T-cell (primary cell): ENCODE measurements around the gene LCN2. TPM values are rescaled to one million over a fixed set of nuclear protein-coding genes. Genes with fewer than 3 reads are reported as not detected.
"Not testable (repeated sequence)": the region's sequence is repeated elsewhere in the genome, so short reads cannot be mapped to it uniquely, and the experiment has no call there.

Source experiments
- ATAC-seq, 4 experiments: fragments of 200-7000 bp in 3 of 4; fragments of 150-1000 bp in 1 of 4; cut with Tn5 transposase; replicated peaks in 1 of 4; 1 replicate in 3 of 4; 2 replicates in 1 of 4; pipeline ENCODE4 v1.10.0; 2021; ENCODE audit warnings: moderate library complexity in 3 of 4, mild to moderate bottlenecking in 2 of 4, moderate number of reproducible peaks in 1 of 4
- CTCF ChIA-PET, 2 donors: fragments of 300-600 bp; sonication (Branson Sonifier 250); formaldehyde crosslinking; loops; one replicate each; lab custom pipeline; 2022; ENCODE audit warnings: antibody characterized with exemption in 2 of 2; lab: Charles Lee
- POLR2A ChIA-PET, 2 donors: fragments of 300-600 bp; sonication (Branson Sonifier 250); formaldehyde crosslinking; loops; one replicate each; lab custom pipeline; 2022; ENCODE audit warnings: antibody characterized with exemption in 2 of 2; lab: Charles Lee
- DNase-seq, 35 experiments: peaks; one replicate each; pipeline versions ENCODE4 v3.0.0 to v3.0.0-alpha.2; 2013 to 2023
- H3K27ac ChIP-seq: one replicate; pipeline ENCODE4 v1.5.1; 2013; ENCODE audit warnings: low read length
- H3K27me3 ChIP-seq, 2 experiments: replicated peaks in 1 of 2; 1 replicate in 1 of 2; 2 replicates in 1 of 2; pipeline versions ENCODE4 v1.6.1 to v1.7.0; 2013; ENCODE audit warnings: low read length in 1 of 2, mixed read lengths in 1 of 2; ENCODE audit not compliant: control insufficient read depth in 2 of 2, insufficient read depth in 2 of 2; ENCODE audit errors: extremely low read depth in 1 of 2
- H3K36me3 ChIP-seq, 2 donors: 1 replicate in 1 of 2; 2 replicates in 1 of 2; pipeline versions ENCODE4 v1.6.1 to v1.7.0; 2013; ENCODE audit warnings: low read length in 1 of 2; ENCODE audit not compliant: control insufficient read depth in 2 of 2, insufficient read depth in 1 of 2; ENCODE audit errors: extremely low read depth in 1 of 2
- H3K4me1 ChIP-seq, 2 experiments: 1 replicate in 1 of 2; 2 replicates in 1 of 2; pipeline versions ENCODE4 v1.6.1 to v1.7.0; 2013; ENCODE audit warnings: low read length in 2 of 2, mixed read lengths in 1 of 2; ENCODE audit not compliant: insufficient read depth in 2 of 2, control insufficient read depth in 1 of 2; ENCODE audit errors: extremely low read depth in 1 of 2
- H3K4me3 ChIP-seq, 2 donors: 1 replicate in 1 of 2; 2 replicates in 1 of 2; pipeline versions ENCODE4 v1.5.1 to v1.7.0; 2013; ENCODE audit warnings: mild to moderate bottlenecking in 2 of 2, low read length in 1 of 2, moderate library complexity in 1 of 2; ENCODE audit not compliant: control insufficient read depth in 1 of 2; ENCODE audit errors: extremely low read depth in 1 of 2
- H3K9me3 ChIP-seq: 2 replicates; pipeline ENCODE4 v1.7.0; 2013
- H3K27ac Mint-ChIP-seq, 2 donors: one replicate each; pipeline ENCODE4 v1.8.0; 2020 to 2021; ENCODE audit warnings: mild to moderate bottlenecking in 2 of 2, mixed read lengths in 2 of 2
- H3K27me3 Mint-ChIP-seq, 2 donors: one replicate each; pipeline ENCODE4 v1.8.0; 2021 to 2022; ENCODE audit warnings: mixed read lengths in 2 of 2
- H3K36me3 Mint-ChIP-seq: one replicate; pipeline ENCODE4 v1.8.0; 2021; ENCODE audit warnings: mixed read lengths
- H3K4me1 Mint-ChIP-seq, 3 donors: one replicate each; pipeline ENCODE4 v1.8.0; 2020 to 2022; ENCODE audit warnings: mixed read lengths in 3 of 3, mild to moderate bottlenecking in 1 of 3
- H3K4me3 Mint-ChIP-seq, 3 donors: one replicate each; pipeline ENCODE4 v1.8.0; 2020 to 2022; ENCODE audit warnings: mild to moderate bottlenecking in 3 of 3, mixed read lengths in 3 of 3, moderate library complexity in 3 of 3
- H3K9me3 Mint-ChIP-seq, 3 donors: one replicate each; pipeline ENCODE4 v1.8.0; 2020 to 2022; ENCODE audit warnings: mixed read lengths in 3 of 3
- WGBS: methylation state at CpG from one replicate; pipeline ENCODE4 v1.1.5; 2013; ENCODE audit warnings: missing lambda C conversion rate; ENCODE audit not compliant: insufficient coverage; 5-methylcytosine and 5-hydroxymethylcytosine counted together
- total RNA-seq, 35 experiments: library from RNA in 6 of 35; stranded (reverse) in 6 of 35; fragments of 120-200 nt in 1 of 35; gene quantifications; one replicate each; pipeline versions ENCODE4 v1.2.1 to v1.2.4 and lab custom pipeline; 2013 to 2026

LCN2 gene
- total RNA-seq, 5 donors from 2014 or later (not counting 1 experiment from before 2014, with no cell fraction given): not detected

- peaks cover 11 to 31% of the 10 kb centered on the region in 2 experiments for H3K4me1 ChIP-seq
- H3K9me3 Mint-ChIP-seq, H3K36me3 Mint-ChIP-seq, DNase-seq, H3K4me3 ChIP-seq, CTCF ChIA-PET, H3K27ac Mint-ChIP-seq, POLR2A ChIA-PET, ATAC-seq, H3K27ac ChIP-seq, H3K36me3 ChIP-seq, H3K9me3 ChIP-seq, H3K4me3 Mint-ChIP-seq: not testable (repeated sequence)
- 85% methylated on average over 4 of the region's 7 CpGs for WGBS
- H3K27me3 ChIP-seq: peaks cover 0 to 17% of the 10 kb centered on the region in 2 experiments
- H3K4me1 Mint-ChIP-seq: peaks cover 26 to 36% (median 31%) of the 10 kb centered on the region in 3 donors
- H3K27me3 Mint-ChIP-seq: peaks cover 0 to 10% of the 10 kb centered on the region in 2 donors
Measured at GRCh38 chr9:128130651-128131050, 18.6 kb upstream of the LCN2 start.

DNA sequence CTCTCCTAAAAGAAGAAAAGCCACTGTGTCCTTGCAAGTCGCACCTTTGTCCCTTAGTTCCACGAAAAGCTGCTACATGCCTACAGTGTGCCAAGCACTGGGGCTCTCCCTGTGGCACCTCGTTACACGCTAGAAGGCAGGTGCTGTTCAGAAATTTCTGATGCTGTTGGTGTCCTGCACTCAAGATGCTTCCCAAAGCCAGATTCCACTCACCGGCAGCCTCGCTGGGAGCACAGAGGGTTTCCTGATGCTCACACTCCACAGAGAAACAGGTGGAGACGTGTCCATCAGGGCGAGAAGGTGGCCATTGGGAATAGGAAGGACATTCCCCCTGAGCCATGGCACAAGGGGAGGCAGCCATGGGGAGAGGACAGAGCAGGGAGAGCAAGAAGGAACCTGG is 17.9 kb upstream of the LCN2 start:
- 93% methylated on average over 5 of the region's 8 CpGs for WGBS
- DNase-seq, H3K4me3 Mint-ChIP-seq, H3K27ac Mint-ChIP-seq, H3K36me3 ChIP-seq, H3K4me3 ChIP-seq, H3K9me3 Mint-ChIP-seq, H3K27ac ChIP-seq, ATAC-seq, H3K36me3 Mint-ChIP-seq, H3K9me3 ChIP-seq: not testable (repeated sequence)
- Mint-ChIP-seq H3K4me1 (peaks cover 23 to 33% (median 29%) of the 10 kb centered on the region in 3 donors), H3K27me3 (peaks cover 0 to 10% of the 10 kb centered on the region in 2 donors)
- CTCF ChIA-PET: interaction anchor here in 1 of 2 donors (0.6 kb wide), 1 partner anchor 355 kb away, joined by 3 read pairs; no protein-coding TSS in a partner anchor
- Histone ChIP-seq H3K4me1 (peaks cover 6 to 26% of the 10 kb centered on the region in 2 experiments), H3K27me3 (peaks cover 0 to 17% of the 10 kb centered on the region in 2 experiments)
- POLR2A ChIA-PET: interaction anchor here in 1 of 2 donors (0.6 kb wide), 1 partner anchor 28 kb away, joined by 3 read pairs; no protein-coding TSS in a partner anchor

DNA sequence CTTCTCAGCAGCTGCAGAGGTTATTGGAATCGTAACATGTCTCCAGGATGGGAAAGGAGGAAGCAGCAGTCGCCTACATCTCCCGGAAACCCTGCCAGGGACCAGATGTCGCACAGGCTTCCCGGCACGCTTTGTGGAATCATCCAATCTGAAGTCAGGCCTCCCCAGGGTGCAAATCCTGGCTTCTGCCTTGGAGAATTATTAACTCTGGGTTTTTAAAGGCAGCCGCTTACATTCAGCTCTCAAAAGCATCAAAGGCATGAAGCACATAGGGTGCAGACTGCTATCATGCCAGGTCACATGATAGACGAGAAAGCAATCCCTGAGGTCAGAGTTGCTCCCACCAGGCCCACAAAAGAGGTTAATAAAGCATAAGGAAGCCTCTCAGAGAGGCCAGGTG is 17.1 kb upstream of the LCN2 start:
- H3K4me3 Mint-ChIP-seq, H3K9me3 ChIP-seq, H3K36me3 Mint-ChIP-seq, H3K4me3 ChIP-seq, H3K36me3 ChIP-seq, POLR2A ChIA-PET, DNase-seq, CTCF ChIA-PET, H3K9me3 Mint-ChIP-seq, H3K27ac Mint-ChIP-seq, ATAC-seq, H3K27ac ChIP-seq: not testable (repeated sequence)
- H3K4me1 ChIP-seq: peaks cover 5 to 18% of the 10 kb centered on the region in 2 experiments
- Mint-ChIP-seq H3K4me1 (peaks cover 22 to 28% (median 27%) of the 10 kb centered on the region in 3 donors), H3K27me3 (peaks cover 0 to 10% of the 10 kb centered on the region in 2 donors)
- WGBS: 81% methylated on average over 6 of the region's 8 CpGs
- peaks cover 0 to 17% of the 10 kb centered on the region in 2 experiments for H3K27me3 ChIP-seq

DNA sequence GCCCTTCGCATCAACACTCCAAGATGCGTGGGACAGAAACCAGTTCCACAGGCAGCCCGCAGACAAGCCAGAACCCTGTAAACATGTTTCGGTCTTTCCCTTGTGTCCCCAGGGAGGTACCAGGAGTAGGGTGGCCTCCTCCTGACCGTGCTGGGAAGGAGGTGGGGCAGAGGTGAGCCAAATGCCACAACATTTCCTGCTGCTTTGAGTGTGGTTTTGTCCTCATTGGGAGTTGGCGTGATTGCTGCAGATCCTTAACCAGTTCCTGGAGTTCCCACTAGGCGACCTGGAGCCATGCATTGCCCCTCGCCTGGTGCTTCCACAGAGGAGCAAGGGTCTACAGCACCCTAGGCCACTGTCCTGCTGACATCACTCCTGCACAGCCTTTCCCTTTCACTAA is 13.7 kb upstream of the LCN2 start:
- H3K9me3 Mint-ChIP-seq, H3K4me3 Mint-ChIP-seq, H3K9me3 ChIP-seq, H3K36me3 ChIP-seq, CTCF ChIA-PET, H3K27ac ChIP-seq, ATAC-seq, H3K36me3 Mint-ChIP-seq, H3K27ac Mint-ChIP-seq, DNase-seq, H3K4me3 ChIP-seq, POLR2A ChIA-PET, H3K4me1 ChIP-seq: not testable (repeated sequence)
- H3K27me3 Mint-ChIP-seq: peaks cover 0 to 10% of the 10 kb centered on the region in 2 donors
- peaks cover 8 to 11% (median 8%) of the 10 kb centered on the region in 3 donors for H3K4me1 Mint-ChIP-seq
- H3K27me3 ChIP-seq: peaks cover 0 to 17% of the 10 kb centered on the region in 2 experiments
- WGBS: 0% methylated on average over 1 of the region's 8 CpGs

- Histone ChIP-seq H3K36me3 (no peaks in the 10 kb centered on the region), H3K9me3 (no peaks in the 10 kb centered on the region), H3K4me3 (no peak overlapping the region), H3K27ac (no peak overlapping the region), H3K27me3 (peaks cover 0 to 5% of the 10 kb centered on the region in 2 experiments), H3K4me1 (peaks cover 3 to 10% of the 10 kb centered on the region in 2 experiments)
- ChIA-PET CTCF (no interaction called here), POLR2A (no interaction called here)
- WGBS: 91% methylated on average over 11 of the region's 18 CpGs
- peaks cover 0 to 10% of the 10 kb centered on the region in 2 donors for H3K27me3 Mint-ChIP-seq
- no peaks in the 10 kb centered on the region for H3K36me3 Mint-ChIP-seq
- H3K4me3 Mint-ChIP-seq: no peak overlapping the region
- H3K9me3 Mint-ChIP-seq: no peaks in the 10 kb centered on the region
- no peak for DNase-seq
- H3K27ac Mint-ChIP-seq: no peak overlapping the region
- H3K4me1 Mint-ChIP-seq: peaks cover 12 to 16% (median 13%) of the 10 kb centered on the region in 3 donors
- ATAC-seq: no peak
Measured at GRCh38 chr9:128136816-128137793, 12.1 kb upstream of the LCN2 start.

- ATAC-seq (no peak), DNase-seq (no peak)
- 92% methylated on average over 2 of the region's 3 CpGs for WGBS
- peaks cover 20 to 22% (median 21%) of the 10 kb centered on the region in 3 donors for H3K4me1 Mint-ChIP-seq
- H3K27ac ChIP-seq: no peak overlapping the region
- no peaks in the 10 kb centered on the region for H3K27me3 ChIP-seq
- H3K9me3 Mint-ChIP-seq: no peaks in the 10 kb centered on the region
- H3K36me3 Mint-ChIP-seq: no peaks in the 10 kb centered on the region
- no peak overlapping the region for H3K27ac Mint-ChIP-seq
- ChIA-PET CTCF (no interaction called here), POLR2A (no interaction called here)
- H3K36me3 ChIP-seq: no peaks in the 10 kb centered on the region
- no peaks in the 10 kb centered on the region for H3K9me3 ChIP-seq
- H3K4me3 ChIP-seq: no peak overlapping the region
- H3K4me1 ChIP-seq: peaks cover 9 to 19% of the 10 kb centered on the region in 2 experiments
- peaks cover 0 to 6% of the 10 kb centered on the region in 2 donors for H3K27me3 Mint-ChIP-seq
- H3K4me3 Mint-ChIP-seq: no peak overlapping the region
Measured at GRCh38 chr9:128138001-128138400, 11.3 kb upstream of the LCN2 start.
